Stimulated activated CD8-positive, alpha-beta memory T cell treated with anti-CD3 and anti-CD28 coated beads, Interleukin-12 subunit alpha, Interleukin-12 subunit beta, amount 100 ng/mL, for 4 hours (primary cell): ENCODE measurements around the gene EDC4.

Experiments used
- DNase-seq: peaks from one replicate; pipeline ENCODE4 v3.0.0-alpha.2; 2020; ENCODE audit warnings: low read depth

The EDC4 gene

GRCh38 chr16:67879936-67880335 is 7.1 kb downstream of the EDC4 start:
- no peak for DNase-seq

- no peak for DNase-seq
Measured at GRCh38 chr16:67880584-67880983, 7.7 kb downstream of the EDC4 start.

- DNase-seq: no peak
Measured at GRCh38 chr16:67881621-67882161, 8.8 kb downstream of the EDC4 start.

GRCh38 chr16:67882374-67883145 is 9.7 kb downstream of the EDC4 start:
- no peak for DNase-seq

- no peak for DNase-seq
Measured at GRCh38 chr16:67883146-67883871, 10.5 kb downstream of the EDC4 start.

GRCh38 chr16:67883872-67884261 is 11.0 kb downstream of the EDC4 start:
- DNase-seq: peak; percentile 49

- DNase-seq: no peak
Measured at GRCh38 chr16:67884684-67885083, 11.8 kb downstream of the EDC4 start, which contains the start of gene NRN1L. Gene NRN1L, plus strand, starts transcription at chr16:67884885. Its CDS starts 19 bp downstream, at chr16:67884904.

GRCh38 chr16:67885545-67885944 is 12.7 kb downstream of the EDC4 start:
- no peak for DNase-seq

GRCh38 chr16:67885976-67886375 is 13.1 kb downstream of the EDC4 start:
- no peak for DNase-seq

GRCh38 chr16:67886387-67886786 is 13.5 kb downstream of the EDC4 start:
- DNase-seq: no peak

- DNase-seq: no peak
Measured at GRCh38 chr16:67888331-67888730, 15.5 kb downstream of the EDC4 start.

- DNase-seq: no peak
Measured at GRCh38 chr16:67892375-67892774, 19.5 kb downstream of the EDC4 start.

- DNase-seq: peak; percentile 87
Measured at GRCh38 chr16:67892899-67893742, 20.3 kb downstream of the EDC4 start, which contains the start of gene PSKH1. Gene PSKH1, plus strand, starts transcription at chr16:67893254. Its CDS starts 15,496 bp downstream, at chr16:67908750.

GRCh38 chr16:67893743-67894399 is 21.0 kb downstream of the EDC4 start:
- no peak for DNase-seq

GRCh38 chr16:67897231-67897630 is 24.4 kb downstream of the EDC4 start:
- no peak for DNase-seq

- no peak for DNase-seq
Measured at GRCh38 chr16:67901734-67902133, 28.9 kb downstream of the EDC4 start.

GRCh38 chr16:67902831-67903230 is 30.0 kb downstream of the EDC4 start:
- no peak for DNase-seq

- DNase-seq: no peak
Measured at GRCh38 chr16:67907397-67908180, 34.7 kb downstream of the EDC4 start.

GRCh38 chr16:67909056-67909742 is 36.3 kb downstream of the EDC4 start:
- no peak for DNase-seq

- DNase-seq: no peak
Measured at GRCh38 chr16:67910158-67910557, 37.3 kb downstream of the EDC4 start.
